GM18517 (cell line): Measurements from ENCODE around the gene PHKG2.

ENCODE experiments used
- ATAC-seq: cut with Tn5 transposase; IDR thresholded peaks from one replicate; pipeline ENCODE4 v1.9.1; 2021; ENCODE audit warnings: mild to moderate bottlenecking, moderate library complexity; ENCODE audit not compliant: unreplicated experiment

The PHKG2 gene

GRCh38 chr16:30793508-30794069 lies 45.4 kb downstream of the PHKG2 start:
- ATAC-seq, result no peak

GRCh38 chr16:30794634-30795033 lies 46.4 kb downstream of the PHKG2 start:
- no peak for ATAC-seq

GRCh38 chr16:30797670-30798309 lies 49.6 kb downstream of the PHKG2 start:
- ATAC-seq, result no peak
